Measurements from ENCODE around the gene GNB2.
"Not testable (repeated sequence)": the region's sequence is repeated elsewhere in the genome, so short reads cannot be mapped to it uniquely, and the experiment has no call there.

The GNB2 gene

GRCh38 chr7:100696123-100696521 lies 22.6 kb downstream of the GNB2 start:
- no peaks in the 10 kb centered on the region for H3K36me3 ChIP-seq (ENCODE audit: control insufficient read depth, insufficient read depth, low read length)
- H3K4me1 ChIP-seq (ENCODE audit: control insufficient read depth, insufficient read depth, low read length): peaks cover 7% of the 10 kb centered on the region
- no peaks in the 10 kb centered on the region for H3K27me3 ChIP-seq (ENCODE audit: control insufficient read depth, insufficient read depth, low read length)
- H3K4me3 ChIP-seq (ENCODE audit: low read depth, low read length): peak overlapping the region; percentile 18
- H3K9me3 ChIP-seq (ENCODE audit: control insufficient read depth, insufficient read depth, low read length): no peaks in the 10 kb centered on the region
- peak overlapping the region; percentile 1 for H3K9ac ChIP-seq (ENCODE audit: low read depth, low read length)

DNA sequence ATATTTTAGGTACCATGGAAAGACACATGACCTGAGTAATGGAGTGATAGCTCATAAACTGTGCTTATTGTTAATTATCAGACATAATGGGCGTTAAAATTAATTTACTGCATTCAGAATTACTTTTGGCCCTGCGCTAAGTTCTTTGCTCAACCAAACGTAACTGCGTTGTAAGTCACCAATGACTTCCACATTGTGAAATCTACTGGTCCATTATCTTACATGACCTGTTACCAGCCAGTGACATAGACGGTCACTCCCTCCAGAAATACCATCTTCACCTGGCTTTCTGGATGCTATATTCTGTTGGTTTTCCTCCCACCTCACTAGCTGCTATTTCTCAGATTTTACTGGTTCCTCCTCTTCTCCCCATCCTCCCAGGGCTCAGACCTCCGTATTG lies 25.5 kb downstream of the GNB2 start:
- Histone ChIP-seq H3K9me3 (ENCODE audit: control insufficient read depth, insufficient read depth, low read length) (no peaks in the 10 kb centered on the region), H3K4me3 (ENCODE audit: low read depth, low read length) (no peak overlapping the region), H3K36me3 (ENCODE audit: control insufficient read depth, insufficient read depth, low read length) (no peaks in the 10 kb centered on the region), H3K9ac (ENCODE audit: low read depth, low read length) (peak overlapping the region; percentile 54), H3K27me3 (ENCODE audit: control insufficient read depth, insufficient read depth, low read length) (no peaks in the 10 kb centered on the region), H3K4me1 (ENCODE audit: control insufficient read depth, insufficient read depth, low read length) (peaks cover 2% of the 10 kb centered on the region)

DNA sequence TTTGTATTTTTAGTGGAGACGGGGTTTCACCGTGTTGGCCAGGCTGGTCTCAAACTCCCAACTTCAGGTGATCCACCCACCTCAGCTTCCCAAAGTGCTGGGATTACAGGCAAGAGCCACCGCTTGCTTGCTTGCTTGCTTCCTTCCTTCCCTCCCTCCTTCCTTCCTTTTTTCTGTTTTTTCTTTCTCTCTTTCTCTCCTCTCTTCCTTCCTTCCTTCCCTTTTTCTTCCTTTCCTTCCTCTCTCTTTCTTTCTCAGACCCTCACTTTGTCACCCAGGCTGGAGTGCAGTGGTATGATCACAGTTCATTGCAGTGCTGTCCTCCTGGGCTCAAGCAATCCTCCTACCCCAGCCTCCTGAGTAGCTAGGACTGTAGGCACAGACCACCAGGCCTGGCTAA lies 27.5 kb downstream of the GNB2 start:
- H3K36me3 ChIP-seq (ENCODE audit: control insufficient read depth, insufficient read depth, low read length); H3K27me3 ChIP-seq (ENCODE audit: control insufficient read depth, insufficient read depth, low read length); H3K4me3 ChIP-seq (ENCODE audit: low read depth, low read length); H3K9me3 ChIP-seq (ENCODE audit: control insufficient read depth, insufficient read depth, low read length); H3K9ac ChIP-seq (ENCODE audit: low read depth, low read length); H3K4me1 ChIP-seq (ENCODE audit: control insufficient read depth, insufficient read depth, low read length): not testable (repeated sequence)

GRCh38 chr7:100705320-100705752 lies 31.8 kb downstream of the GNB2 start:
- Histone ChIP-seq H3K27me3 (ENCODE audit: control insufficient read depth, insufficient read depth, low read length) (no peaks in the 10 kb centered on the region), H3K4me1 (ENCODE audit: control insufficient read depth, insufficient read depth, low read length) (peaks cover 2% of the 10 kb centered on the region), H3K9ac (ENCODE audit: low read depth, low read length) (peak overlapping the region; percentile 98), H3K36me3 (ENCODE audit: control insufficient read depth, insufficient read depth, low read length) (peaks cover 14% of the 10 kb centered on the region), H3K4me3 (ENCODE audit: low read depth, low read length) (peak overlapping the region; percentile 97), H3K9me3 (ENCODE audit: control insufficient read depth, insufficient read depth, low read length) (no peaks in the 10 kb centered on the region)

DNA sequence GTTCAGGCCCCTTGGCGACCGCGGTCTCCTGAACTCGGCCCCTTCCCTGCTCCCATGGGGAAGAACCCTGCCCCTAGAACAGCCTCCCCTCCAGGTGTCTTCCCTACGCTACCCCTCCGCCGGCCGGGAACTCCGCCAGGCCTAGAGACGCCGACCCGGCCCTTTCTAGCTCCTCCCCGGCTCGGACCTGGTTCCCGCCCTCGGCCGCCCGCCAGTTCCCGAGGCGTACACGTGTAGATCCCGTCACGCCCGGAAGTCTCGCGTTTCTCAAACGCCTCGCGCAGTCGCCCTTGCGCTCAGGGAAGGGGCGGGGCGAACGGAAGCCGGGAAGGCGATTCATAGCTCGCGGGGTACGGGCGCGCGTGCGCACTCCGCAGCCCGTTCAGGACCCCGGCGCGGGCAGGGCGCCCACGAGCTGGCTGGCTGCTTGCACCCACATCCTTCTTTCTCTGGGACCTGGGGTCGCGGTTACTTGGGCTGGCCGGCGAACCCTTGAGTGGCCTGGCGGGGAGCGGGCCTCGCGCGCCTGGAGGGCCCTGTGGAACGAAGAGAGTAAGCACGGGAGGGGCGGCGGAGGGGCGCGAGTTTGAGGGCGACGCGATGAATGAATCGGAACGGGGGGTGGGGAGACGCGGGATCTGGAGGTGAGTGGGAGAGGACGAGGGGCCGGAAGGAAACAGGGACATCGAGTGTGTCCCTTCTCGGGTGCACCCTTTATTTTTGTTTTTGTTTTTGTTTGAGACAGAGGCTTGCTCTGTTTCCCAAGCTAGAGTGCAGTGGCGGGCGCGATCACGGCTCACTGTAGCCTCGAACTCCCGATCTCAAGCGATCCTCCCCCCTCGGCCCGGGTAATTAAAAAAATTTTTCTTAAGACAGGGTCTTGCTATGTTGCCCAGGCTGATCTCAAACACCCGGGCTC lies 32.5 kb downstream of the GNB2 start, which contains the start of gene POP7:
POP7 (plus strand) TSS at position 369 of the 919 bp plus-strand sequence. CDS start 710 bp downstream, outside the sequence.
- Histone ChIP-seq H3K9me3 (ENCODE audit: control insufficient read depth, insufficient read depth, low read length) (no peaks in the 10 kb centered on the region), H3K9ac (ENCODE audit: low read depth, low read length) (peak within 1 kb of the TSS; percentile 98), H3K27me3 (ENCODE audit: control insufficient read depth, insufficient read depth, low read length) (no peaks in the 10 kb centered on the region), H3K36me3 (ENCODE audit: control insufficient read depth, insufficient read depth, low read length) (peaks cover 14% of the 10 kb centered on the region), H3K4me1 (ENCODE audit: control insufficient read depth, insufficient read depth, low read length) (peaks cover 2% of the 10 kb centered on the region), H3K4me3 (ENCODE audit: low read depth, low read length) (peak within 1 kb of the TSS; percentile 97)

- Histone ChIP-seq H3K27me3 (ENCODE audit: control insufficient read depth, insufficient read depth, low read length) (no peaks in the 10 kb centered on the region), H3K9ac (ENCODE audit: low read depth, low read length) (peak overlapping the region; percentile 76), H3K4me3 (ENCODE audit: low read depth, low read length) (peak overlapping the region; percentile 97), H3K4me1 (ENCODE audit: control insufficient read depth, insufficient read depth, low read length) (peaks cover 2% of the 10 kb centered on the region), H3K36me3 (ENCODE audit: control insufficient read depth, insufficient read depth, low read length) (peaks cover 14% of the 10 kb centered on the region), H3K9me3 (ENCODE audit: control insufficient read depth, insufficient read depth, low read length) (no peaks in the 10 kb centered on the region)
These were observed 33.3 kb downstream of the GNB2 start for GRCh38 chr7:100706672-100707311.

DNA sequence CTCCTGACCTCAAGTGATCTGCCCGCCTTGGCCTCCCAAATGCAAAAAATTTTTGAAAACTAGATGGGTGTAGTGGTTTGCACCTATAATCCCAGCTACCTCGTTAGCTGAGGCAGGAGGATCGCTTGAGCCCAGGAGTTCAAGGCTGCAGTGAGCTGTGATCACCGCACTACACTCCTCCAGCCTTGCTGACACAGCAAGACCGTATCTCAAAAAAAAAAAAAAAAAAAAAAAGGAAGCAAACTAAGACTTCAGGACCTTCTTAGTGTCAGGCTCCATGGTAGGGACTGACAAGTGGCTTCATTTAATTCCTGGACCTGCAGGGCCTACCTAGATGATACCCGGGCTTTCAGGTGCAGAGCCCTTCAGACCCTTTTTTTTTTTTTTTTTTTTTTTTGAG lies 34.9 kb downstream of the GNB2 start:
- H3K27me3 ChIP-seq (ENCODE audit: control insufficient read depth, insufficient read depth, low read length): no peaks in the 10 kb centered on the region
- no peak overlapping the region for H3K9ac ChIP-seq (ENCODE audit: low read depth, low read length)
- no peaks in the 10 kb centered on the region for H3K9me3 ChIP-seq (ENCODE audit: control insufficient read depth, insufficient read depth, low read length)
- peaks cover 14% of the 10 kb centered on the region for H3K36me3 ChIP-seq (ENCODE audit: control insufficient read depth, insufficient read depth, low read length)
- H3K4me1 ChIP-seq (ENCODE audit: control insufficient read depth, insufficient read depth, low read length): peaks cover 2% of the 10 kb centered on the region
- no peak overlapping the region for H3K4me3 ChIP-seq (ENCODE audit: low read depth, low read length)

GRCh38 chr7:100710452-100710851 lies 36.9 kb downstream of the GNB2 start:
- no peak overlapping the region for H3K4me3 ChIP-seq (ENCODE audit: low read depth, low read length)
- H3K27me3 ChIP-seq (ENCODE audit: control insufficient read depth, insufficient read depth, low read length): no peaks in the 10 kb centered on the region
- H3K9me3 ChIP-seq (ENCODE audit: control insufficient read depth, insufficient read depth, low read length): no peaks in the 10 kb centered on the region
- H3K9ac ChIP-seq (ENCODE audit: low read depth, low read length): no peak overlapping the region
- H3K36me3 ChIP-seq (ENCODE audit: control insufficient read depth, insufficient read depth, low read length): peaks cover 14% of the 10 kb centered on the region
- peaks cover 2% of the 10 kb centered on the region for H3K4me1 ChIP-seq (ENCODE audit: control insufficient read depth, insufficient read depth, low read length)

GRCh38 chr7:100711369-100711768 lies 37.8 kb downstream of the GNB2 start:
- Histone ChIP-seq H3K9ac (ENCODE audit: low read depth, low read length) (no peak overlapping the region), H3K4me1 (ENCODE audit: control insufficient read depth, insufficient read depth, low read length) (peaks cover 2% of the 10 kb centered on the region), H3K36me3 (ENCODE audit: control insufficient read depth, insufficient read depth, low read length) (peaks cover 14% of the 10 kb centered on the region), H3K9me3 (ENCODE audit: control insufficient read depth, insufficient read depth, low read length) (no peaks in the 10 kb centered on the region), H3K4me3 (ENCODE audit: low read depth, low read length) (no peak overlapping the region), H3K27me3 (ENCODE audit: control insufficient read depth, insufficient read depth, low read length) (no peaks in the 10 kb centered on the region)

DNA sequence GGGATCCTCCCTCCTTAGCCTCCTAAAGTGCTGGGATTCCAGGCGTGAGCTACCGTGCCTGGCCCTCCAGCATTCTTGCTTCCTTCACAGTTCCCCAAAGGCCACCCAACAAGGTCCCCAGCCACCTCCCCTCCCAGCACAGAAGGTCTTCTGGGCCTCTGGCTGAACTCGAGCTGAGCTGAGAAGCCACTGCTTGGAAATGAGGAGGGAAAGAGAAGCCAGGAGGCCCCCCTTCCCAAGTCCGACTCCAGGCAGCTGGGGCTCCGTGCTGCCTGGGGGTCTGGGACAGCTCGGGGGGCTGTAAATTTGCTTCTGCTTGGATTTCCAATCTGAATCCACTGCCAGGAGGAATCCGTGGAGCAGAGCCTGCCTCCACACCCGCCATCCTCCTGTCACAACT lies 41.2 kb downstream of the GNB2 start:
- Histone ChIP-seq H3K9ac (ENCODE audit: low read depth, low read length) (no peak overlapping the region), H3K4me1 (ENCODE audit: control insufficient read depth, insufficient read depth, low read length) (no peaks in the 10 kb centered on the region), H3K4me3 (ENCODE audit: low read depth, low read length) (no peak overlapping the region), H3K27me3 (ENCODE audit: control insufficient read depth, insufficient read depth, low read length) (peaks cover 4% of the 10 kb centered on the region), H3K36me3 (ENCODE audit: control insufficient read depth, insufficient read depth, low read length) (no peaks in the 10 kb centered on the region), H3K9me3 (ENCODE audit: control insufficient read depth, insufficient read depth, low read length) (no peaks in the 10 kb centered on the region)

DNA sequence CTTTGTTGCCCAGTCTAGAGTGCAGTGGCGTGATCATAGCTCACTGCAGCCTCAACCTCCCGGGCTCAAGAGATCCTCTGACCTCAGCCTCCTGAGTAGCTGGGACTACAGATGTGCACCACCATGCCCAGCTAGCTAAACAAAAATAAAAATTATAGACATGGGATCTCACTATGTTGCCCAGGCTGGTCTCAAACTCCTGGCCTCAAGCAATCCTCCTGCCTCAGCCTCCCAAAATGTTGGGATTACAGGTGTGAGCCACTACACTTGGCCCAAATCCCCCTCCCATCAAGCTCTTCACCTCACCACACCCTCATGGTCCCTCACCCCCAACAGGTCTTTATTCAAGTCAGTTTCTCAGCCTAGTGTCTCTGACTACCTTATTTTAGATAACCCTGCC lies 43.5 kb downstream of the GNB2 start:
- not testable (repeated sequence) for H3K36me3 ChIP-seq (ENCODE audit: control insufficient read depth, insufficient read depth, low read length); H3K4me3 ChIP-seq (ENCODE audit: low read depth, low read length); H3K9ac ChIP-seq (ENCODE audit: low read depth, low read length); H3K4me1 ChIP-seq (ENCODE audit: control insufficient read depth, insufficient read depth, low read length); H3K9me3 ChIP-seq (ENCODE audit: control insufficient read depth, insufficient read depth, low read length)
- peaks cover 22% of the 10 kb centered on the region for H3K27me3 ChIP-seq (ENCODE audit: control insufficient read depth, insufficient read depth, low read length)

All from iPS-15b (cell line).